GDM1 (cell line): ENCODE data around the gene LAMC2.

Source experiments
- DNase-seq: peaks from one replicate; lab custom pipeline; 2025; lab: John Stamatoyannopoulos, UW

The LAMC2 gene

GRCh38 chr1:183173828-183174227, 12.2 kb upstream of the LAMC2 start:
- no peak for DNase-seq

- DNase-seq = no peak
Observed at GRCh38 chr1:183175631-183176030, 10.4 kb upstream of the LAMC2 start.

GRCh38 chr1:183178545-183178944, 7.5 kb upstream of the LAMC2 start:
- DNase-seq = no peak

GRCh38 chr1:183179033-183179432, 7.0 kb upstream of the LAMC2 start:
- DNase-seq = no peak

GRCh38 chr1:183180218-183180617, 5.8 kb upstream of the LAMC2 start:
- no peak for DNase-seq

- no peak for DNase-seq
Observed at GRCh38 chr1:183180634-183181056, 5.4 kb upstream of the LAMC2 start.

GRCh38 chr1:183186841-183187240, 777 bp downstream of the LAMC2 start:
- no peak for DNase-seq

- no peak for DNase-seq
Observed at GRCh38 chr1:183188240-183188639, 2.2 kb downstream of the LAMC2 start.

- no peak for DNase-seq
Observed at GRCh38 chr1:183191833-183192232, 5.8 kb downstream of the LAMC2 start.

- no peak for DNase-seq
Observed at GRCh38 chr1:183193963-183194525, 8.0 kb downstream of the LAMC2 start.

GRCh38 chr1:183194527-183195141, 8.6 kb downstream of the LAMC2 start:
- no peak for DNase-seq

GRCh38 chr1:183195142-183195574, 9.1 kb downstream of the LAMC2 start:
- no peak for DNase-seq

GRCh38 chr1:183197762-183198161, 11.7 kb downstream of the LAMC2 start:
- no peak for DNase-seq

GRCh38 chr1:183198463-183198862, 12.4 kb downstream of the LAMC2 start:
- DNase-seq = no peak

- no peak for DNase-seq
Observed at GRCh38 chr1:183199304-183199703, 13.2 kb downstream of the LAMC2 start.

GRCh38 chr1:183200451-183200850, 14.4 kb downstream of the LAMC2 start:
- no peak for DNase-seq

- no peak for DNase-seq
Observed at GRCh38 chr1:183203094-183203493, 17.0 kb downstream of the LAMC2 start.

GRCh38 chr1:183205196-183205781, 19.2 kb downstream of the LAMC2 start:
- no peak for DNase-seq

- DNase-seq = no peak
Observed at GRCh38 chr1:183206538-183207122, 20.6 kb downstream of the LAMC2 start.

- DNase-seq = no peak
Observed at GRCh38 chr1:183209533-183210158, 23.6 kb downstream of the LAMC2 start.

- no peak for DNase-seq
Observed at GRCh38 chr1:183210681-183211080, 24.6 kb downstream of the LAMC2 start.

- DNase-seq = no peak
Observed at GRCh38 chr1:183212870-183213269, 26.8 kb downstream of the LAMC2 start.
